ENCODE data around the gene SEMA4F. TPM values are rescaled to one million over a fixed set of nuclear protein-coding genes. Genes with fewer than 3 reads are reported as not detected.

The SEMA4F gene
- polyA plus RNA-seq, 4 donors = 6.2 to 7.2 (median 6.8) TPM

- DNase-seq (ENCODE audit: low read depth in 4 of 4, low spot score in 3 of 4) = no peak
Measured at GRCh38 chr2:74655579-74655978, 1.5 kb downstream of the SEMA4F start.

DNA sequence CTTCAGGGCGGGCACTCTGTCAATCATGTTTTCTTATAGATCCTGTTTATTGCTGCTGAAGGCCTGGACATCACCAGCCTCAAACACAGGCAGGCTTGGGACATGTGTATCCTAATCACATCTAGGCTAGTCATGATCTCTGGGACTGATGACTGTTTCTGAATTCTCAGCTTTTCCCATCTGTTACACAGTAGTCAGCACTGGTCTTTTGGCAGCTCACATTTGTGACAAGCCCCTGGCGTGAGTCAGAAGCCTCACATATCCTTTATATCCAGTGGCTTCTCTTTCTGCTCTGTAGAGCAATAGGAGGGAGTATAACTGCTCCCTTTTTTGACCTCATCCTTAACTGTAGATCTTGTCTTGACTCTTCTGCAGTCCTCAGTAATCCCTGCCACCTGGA, 4.5 kb downstream of the SEMA4F start:
- no peak for DNase-seq (ENCODE audit: low read depth in 4 of 4, low spot score in 3 of 4)

- no peak for DNase-seq (ENCODE audit: low read depth in 4 of 4, low spot score in 3 of 4)
Measured at GRCh38 chr2:74659462-74659861, 5.4 kb downstream of the SEMA4F start.

DNA sequence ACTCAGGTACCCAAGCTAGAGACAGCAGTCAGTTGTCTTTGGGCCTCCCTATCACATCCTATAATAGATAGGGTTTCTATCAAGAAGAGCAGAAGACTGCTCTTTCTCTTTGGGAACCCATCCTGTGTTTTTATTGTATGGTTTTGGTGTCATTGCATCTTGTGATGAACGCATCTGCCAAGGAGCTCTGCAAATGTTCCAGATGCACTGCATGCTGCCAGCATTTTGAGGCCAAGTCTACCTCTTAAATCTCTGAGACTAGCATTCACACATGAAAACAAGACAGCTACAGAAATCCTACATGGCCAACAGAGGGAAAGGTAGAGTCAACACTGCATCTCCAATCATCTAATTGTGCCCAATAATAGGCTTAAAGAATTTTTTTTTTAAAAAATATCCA, 14.0 kb downstream of the SEMA4F start:
- DNase-seq (ENCODE audit: low read depth in 4 of 4, low spot score in 3 of 4) = no peak

- no peak for DNase-seq (ENCODE audit: low read depth in 4 of 4, low spot score in 3 of 4)
Measured at GRCh38 chr2:74670263-74670662, 16.2 kb downstream of the SEMA4F start.

GRCh38 chr2:74671479-74671878, 17.4 kb downstream of the SEMA4F start:
- no peak for DNase-seq (ENCODE audit: low read depth in 4 of 4, low spot score in 3 of 4)

DNA sequence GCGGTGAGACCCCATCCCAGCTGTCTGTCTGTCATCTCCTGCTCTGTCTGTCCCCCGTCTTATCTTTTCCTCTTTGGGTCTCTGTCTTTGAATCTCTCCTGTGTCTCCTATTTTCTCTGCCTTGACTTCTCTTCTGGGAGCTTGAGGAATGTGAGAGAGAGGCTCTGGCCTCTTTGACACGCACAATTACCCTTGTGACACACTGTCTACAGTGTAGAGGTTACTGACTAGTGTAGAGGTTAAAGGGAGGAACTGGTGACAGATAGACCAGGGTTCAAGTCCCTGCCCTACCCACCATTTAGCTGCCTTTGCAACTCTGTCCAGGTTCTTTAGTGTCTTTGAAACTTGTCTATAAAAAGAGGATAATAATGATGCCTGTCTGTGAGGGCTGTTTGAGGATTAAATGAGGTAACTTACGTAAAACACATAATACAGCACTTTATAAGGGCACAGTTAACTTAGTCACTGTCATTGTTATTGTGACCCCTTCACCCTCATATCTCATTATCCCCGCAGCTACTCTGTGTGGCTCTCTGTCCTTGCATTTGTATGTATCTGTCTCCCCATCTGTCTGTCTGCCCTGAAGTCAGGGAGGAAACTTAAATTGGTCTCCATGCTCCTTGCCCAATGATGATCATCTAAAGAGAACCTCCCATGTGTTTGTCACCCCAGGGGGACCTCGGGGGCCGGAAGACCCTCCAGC, 19.9 kb downstream of the SEMA4F start:
- no peak for DNase-seq (ENCODE audit: low read depth in 4 of 4, low spot score in 3 of 4)

DNA sequence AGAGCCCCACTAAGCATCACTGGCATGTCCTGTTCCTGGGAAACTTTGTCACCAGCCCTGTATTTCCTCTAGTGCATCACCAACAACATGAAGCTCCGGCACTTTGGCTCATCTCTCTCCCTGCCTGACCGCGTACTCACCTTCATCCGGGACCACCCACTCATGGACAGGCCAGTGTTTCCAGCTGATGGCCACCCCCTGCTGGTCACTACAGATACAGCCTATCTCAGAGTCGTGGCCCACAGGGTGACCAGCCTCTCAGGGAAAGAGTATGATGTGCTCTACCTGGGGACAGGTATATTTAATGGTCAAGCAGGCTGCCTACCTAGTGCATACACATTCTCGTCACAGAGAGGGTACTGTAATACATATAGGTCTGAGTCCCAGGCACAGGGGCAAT, 21.0 kb downstream of the SEMA4F start:
- no peak for DNase-seq (ENCODE audit: low read depth in 4 of 4, low spot score in 3 of 4)

- no peak for DNase-seq (ENCODE audit: low read depth in 4 of 4, low spot score in 3 of 4)
Measured at GRCh38 chr2:74676331-74676730, 22.3 kb downstream of the SEMA4F start.

- no peak for DNase-seq (ENCODE audit: low read depth in 4 of 4, low spot score in 3 of 4)
Measured at GRCh38 chr2:74679615-74680014, 25.6 kb downstream of the SEMA4F start.

DNA sequence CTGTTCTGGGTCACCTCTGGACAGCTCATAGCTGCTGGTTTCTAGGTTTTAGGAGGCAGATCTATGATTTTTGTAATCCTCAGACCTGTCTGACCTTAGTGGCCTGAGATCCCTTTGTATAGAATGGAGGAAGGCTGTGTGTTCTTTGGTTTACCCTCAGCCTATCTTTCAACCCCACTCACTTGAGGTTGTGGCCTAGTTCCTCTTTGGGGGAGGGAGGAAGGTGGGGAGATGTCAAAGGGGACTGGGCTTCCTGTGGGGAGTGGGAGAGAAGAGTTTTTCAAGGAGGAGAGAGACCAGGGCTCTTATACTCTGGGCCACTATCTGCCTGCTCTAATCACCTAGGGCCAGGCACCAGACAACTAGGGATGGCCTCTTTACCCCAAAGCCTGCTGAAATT, 28.5 kb downstream of the SEMA4F start:
- DNase-seq (ENCODE audit: low read depth in 4 of 4, low spot score in 3 of 4) = no peak

GRCh38 chr2:74685408-74685807, 31.4 kb downstream of the SEMA4F start:
- no peak for DNase-seq (ENCODE audit: low read depth in 4 of 4, low spot score in 3 of 4)

DNA sequence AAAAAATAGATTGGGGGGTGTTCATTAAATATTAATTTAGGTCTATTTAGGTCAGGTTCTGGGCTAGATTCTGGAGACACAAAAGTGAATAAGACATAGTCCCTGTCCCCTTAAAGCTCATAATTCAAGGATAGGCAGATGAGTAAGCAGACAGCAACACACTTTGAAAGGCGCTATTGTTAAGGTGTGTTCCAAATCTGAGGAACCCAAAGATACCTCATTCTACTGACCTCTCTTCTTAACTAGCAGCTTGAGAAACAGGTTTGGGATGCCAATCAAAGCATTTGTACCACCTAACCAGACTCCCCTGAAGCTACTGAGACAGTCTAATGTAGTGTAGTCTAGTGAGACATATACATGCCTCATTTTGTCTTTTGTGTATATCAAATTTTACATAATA, 34.8 kb downstream of the SEMA4F start:
- no peak for DNase-seq (ENCODE audit: low read depth in 4 of 4, low spot score in 3 of 4)

DNA sequence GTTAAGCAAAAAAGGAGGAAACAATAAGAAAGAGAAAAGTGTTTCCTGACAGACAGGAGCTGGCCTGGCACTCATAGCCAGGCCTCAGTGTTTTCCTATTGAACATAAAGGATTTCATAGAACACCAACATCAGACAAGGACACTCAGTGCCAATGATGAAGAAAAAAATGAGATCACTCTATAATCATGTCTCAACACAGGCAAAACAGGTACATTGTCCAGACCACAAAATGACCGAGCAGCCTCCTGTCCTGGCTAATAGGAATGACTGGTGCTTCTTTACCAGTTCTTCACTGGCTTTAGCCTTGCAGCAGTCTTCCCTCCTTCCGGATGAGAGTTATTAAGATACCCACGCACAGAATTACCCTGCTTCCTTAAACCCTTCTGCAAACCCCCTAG, 35.6 kb downstream of the SEMA4F start:
- DNase-seq (ENCODE audit: low read depth in 4 of 4, low spot score in 3 of 4) = no peak

- peak in 3 of 4 donors; percentile 12 to 26 (median 26) for DNase-seq (ENCODE audit: low read depth in 4 of 4, low spot score in 3 of 4)
Measured at GRCh38 chr2:74690571-74690970, 36.5 kb downstream of the SEMA4F start.

GRCh38 chr2:74691929-74692328, 37.9 kb downstream of the SEMA4F start:
- no peak for DNase-seq (ENCODE audit: low read depth in 4 of 4, low spot score in 3 of 4)

GRCh38 chr2:74693213-74693612, 39.2 kb downstream of the SEMA4F start:
- no peak for DNase-seq (ENCODE audit: low read depth in 4 of 4, low spot score in 3 of 4)

DNA sequence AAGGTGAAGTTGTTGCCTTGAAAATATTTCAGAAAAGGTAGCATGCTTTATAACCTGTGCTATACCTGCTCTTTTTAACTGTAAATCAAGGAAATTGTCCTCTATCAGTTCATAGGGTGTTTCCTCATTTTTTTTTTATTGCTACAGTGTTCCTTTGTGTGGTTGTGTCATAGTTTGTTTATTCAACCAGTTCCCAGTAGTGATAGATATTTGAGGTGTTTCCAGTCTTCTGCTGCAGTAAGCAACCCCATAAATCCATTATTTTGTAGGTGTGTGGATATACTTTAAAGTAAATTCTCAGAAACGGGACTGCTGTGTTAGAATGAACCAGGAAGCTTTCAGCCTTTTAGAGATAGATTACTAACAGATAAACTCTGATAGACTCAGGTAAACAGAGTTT, 39.6 kb downstream of the SEMA4F start:
- DNase-seq (ENCODE audit: low read depth in 4 of 4, low spot score in 3 of 4) = no peak

- no peak for DNase-seq (ENCODE audit: low read depth in 4 of 4, low spot score in 3 of 4)
Measured at GRCh38 chr2:74694281-74694680, 40.2 kb downstream of the SEMA4F start.

DNA sequence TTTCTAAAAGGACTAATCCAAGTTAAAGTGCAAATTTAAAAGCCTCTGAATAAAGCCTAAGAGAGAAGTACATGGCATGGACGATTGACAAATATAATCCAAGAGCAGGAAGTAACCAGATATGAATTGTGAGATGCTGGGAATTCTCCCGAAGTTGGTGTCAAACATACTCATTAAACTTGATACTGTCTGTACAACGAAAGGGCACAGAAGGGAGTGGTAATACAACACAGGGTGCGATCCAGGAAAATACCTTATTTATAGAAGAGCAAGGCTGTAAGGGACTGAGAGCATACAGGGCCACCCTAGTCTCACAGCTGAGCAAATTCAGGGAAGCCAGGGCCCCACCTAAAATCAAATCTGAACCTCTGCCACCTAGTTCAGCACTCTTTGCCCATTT, 41.6 kb downstream of the SEMA4F start:
- no peak for DNase-seq (ENCODE audit: low read depth in 4 of 4, low spot score in 3 of 4)

GRCh38 chr2:74696829-74697228, 42.8 kb downstream of the SEMA4F start:
- DNase-seq (ENCODE audit: low read depth in 4 of 4, low spot score in 3 of 4) = no peak

GRCh38 chr2:74700643-74701372, 46.8 kb downstream of the SEMA4F start:
- no peak for DNase-seq (ENCODE audit: low read depth in 4 of 4, low spot score in 3 of 4)

Measured in left renal pelvis (tissue), 4 donors.